Measurements from ENCODE around the gene PLCB1.
"Not testable (repeated sequence)": the region's sequence is repeated elsewhere in the genome, so short reads cannot be mapped to it uniquely, and the experiment has no call there.

Gene PLCB1

DNA sequence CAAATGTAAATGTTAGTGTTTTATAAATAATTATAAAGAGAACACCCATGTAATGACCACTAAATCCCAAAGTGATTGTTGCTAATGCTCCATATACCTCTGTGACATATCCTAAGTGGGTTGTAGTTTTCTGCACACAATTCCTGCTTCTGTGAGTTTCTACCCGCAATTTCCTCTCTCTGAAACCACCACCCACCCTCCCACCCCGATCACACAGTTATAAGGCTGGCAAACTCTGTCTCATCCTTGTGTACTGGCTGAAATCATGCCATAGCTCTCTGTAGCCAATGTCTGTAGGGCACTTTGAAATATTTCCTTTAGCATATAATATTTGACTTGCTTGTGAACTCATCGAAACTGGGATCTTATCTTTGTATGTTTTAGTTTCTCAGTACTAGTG, 236.6 kb downstream of the PLCB1 start:
- DNase-seq (ENCODE audit: low spot score), result no peak

- DNase-seq (ENCODE audit: low spot score), result no peak
Measured at GRCh38 chr20:8369311-8369710, 237.2 kb downstream of the PLCB1 start.

GRCh38 chr20:8370774-8371173, 238.7 kb downstream of the PLCB1 start:
- no peak for DNase-seq (ENCODE audit: low spot score)

- DNase-seq (ENCODE audit: low spot score), result no peak
Measured at GRCh38 chr20:8372824-8373380, 240.8 kb downstream of the PLCB1 start.

- DNase-seq (ENCODE audit: low spot score), result no peak
Measured at GRCh38 chr20:8373579-8373978, 241.5 kb downstream of the PLCB1 start.

DNA sequence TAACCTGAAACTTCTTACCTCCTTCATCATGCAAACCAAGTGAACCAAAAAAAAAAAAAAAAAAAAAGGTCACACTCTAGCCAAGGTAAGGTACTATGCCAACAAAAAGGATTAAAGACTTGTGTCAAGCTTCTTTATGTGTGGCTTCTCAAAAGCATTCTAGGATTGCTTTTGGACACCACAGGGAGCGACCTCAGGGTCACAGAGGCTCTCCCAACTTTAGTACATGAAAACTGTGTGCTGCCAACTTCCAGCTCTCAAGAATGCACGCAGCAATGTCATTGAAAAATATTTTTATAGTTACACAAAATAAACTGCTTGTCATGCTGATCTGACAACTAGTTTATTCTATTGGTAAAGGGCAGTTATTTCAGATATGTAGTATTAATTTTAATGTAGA, 243.8 kb downstream of the PLCB1 start:
- no peak for DNase-seq (ENCODE audit: low spot score)

GRCh38 chr20:8376940-8377339, 244.9 kb downstream of the PLCB1 start:
- DNase-seq (ENCODE audit: low spot score), result no peak

GRCh38 chr20:8379125-8379524, 247.1 kb downstream of the PLCB1 start:
- not testable (repeated sequence) for DNase-seq (ENCODE audit: low spot score)

DNA sequence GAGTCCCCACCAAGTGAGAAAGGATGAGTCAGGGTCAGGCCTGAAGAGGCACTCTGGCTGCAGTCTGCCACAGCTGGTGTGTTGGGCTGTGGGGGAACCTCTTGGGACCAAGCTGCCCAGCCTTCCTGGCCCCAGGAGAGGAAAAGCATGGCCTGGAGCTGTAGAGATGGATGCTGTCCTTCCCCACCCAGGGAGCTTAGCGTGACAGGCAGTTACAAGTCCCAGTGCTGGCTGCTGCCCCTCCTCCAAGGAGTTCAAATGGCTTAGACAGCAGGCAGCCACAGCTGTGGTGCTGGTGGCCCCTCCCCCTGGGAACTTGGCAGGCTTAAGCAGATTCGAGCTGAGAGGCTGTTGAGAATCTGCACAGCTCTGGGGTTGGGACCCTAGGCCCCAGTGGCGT, 253.2 kb downstream of the PLCB1 start:
- DNase-seq (ENCODE audit: low spot score), result no peak

- no peak for DNase-seq (ENCODE audit: low spot score)
Measured at GRCh38 chr20:8386991-8387390, 254.9 kb downstream of the PLCB1 start.

DNA sequence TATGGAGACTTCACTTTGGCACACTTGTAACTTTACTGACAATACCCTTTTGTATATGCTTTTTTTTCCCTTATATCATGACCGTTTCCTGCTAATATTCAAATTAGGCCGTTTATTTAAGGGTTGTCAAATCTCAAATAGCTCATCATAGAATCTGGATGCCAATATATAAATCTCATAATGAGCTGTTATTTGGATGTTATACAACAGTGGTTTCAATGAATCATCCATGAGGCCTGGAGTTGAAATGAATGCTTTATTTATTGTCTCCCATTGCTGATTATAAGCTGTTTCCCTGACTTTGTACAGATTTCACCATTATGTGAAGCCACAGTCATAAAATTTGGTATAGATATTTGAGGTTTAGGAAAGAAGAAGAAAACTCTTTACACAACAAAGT, 256.1 kb downstream of the PLCB1 start:
- no peak for DNase-seq (ENCODE audit: low spot score)

DNA sequence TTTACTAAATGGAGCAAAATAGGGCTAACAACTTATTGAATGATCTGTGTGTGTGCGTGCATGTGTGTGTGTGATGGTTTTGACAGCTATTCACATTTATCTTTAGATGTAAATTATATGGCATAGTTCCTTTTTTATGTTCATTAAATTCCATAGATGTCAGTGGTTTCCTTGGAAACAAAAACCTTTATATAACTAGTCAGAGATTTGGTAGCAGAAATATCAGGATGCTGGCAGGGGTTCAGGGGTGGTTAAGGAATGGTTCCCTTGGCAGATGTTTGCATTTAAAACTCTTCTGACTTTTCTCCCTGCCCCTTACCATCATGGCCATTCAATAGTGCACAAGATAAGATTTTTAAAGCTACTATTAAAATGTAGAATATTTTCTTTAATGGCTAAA, 256.6 kb downstream of the PLCB1 start:
- no peak for DNase-seq (ENCODE audit: low spot score)

GRCh38 chr20:8389381-8390036, 257.4 kb downstream of the PLCB1 start:
- DNase-seq (ENCODE audit: low spot score), result no peak

DNA sequence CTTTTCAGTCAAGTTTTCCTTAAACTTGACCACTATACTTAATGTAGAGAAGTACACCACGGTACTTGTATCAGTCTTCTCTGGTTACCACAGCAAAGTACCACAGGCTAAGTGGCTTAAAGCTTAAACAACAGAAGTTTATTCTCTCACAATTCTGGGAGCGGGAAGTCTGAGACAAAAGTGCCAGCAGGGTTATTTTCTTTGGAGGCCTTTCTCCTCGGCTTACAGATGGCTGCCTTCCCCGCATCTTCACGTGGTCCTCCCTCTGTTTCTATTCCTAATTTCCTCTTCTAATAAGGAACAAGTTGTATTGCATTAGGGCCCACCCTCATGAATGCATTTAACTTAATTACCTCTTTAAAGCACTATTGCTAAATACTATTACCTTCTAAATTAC, 258.0 kb downstream of the PLCB1 start:
- no peak for DNase-seq (ENCODE audit: low spot score)

GRCh38 chr20:8390500-8390899, 258.4 kb downstream of the PLCB1 start:
- no peak for DNase-seq (ENCODE audit: low spot score)

GRCh38 chr20:8393381-8393780, 261.3 kb downstream of the PLCB1 start:
- no peak for DNase-seq (ENCODE audit: low spot score)

- no peak for DNase-seq (ENCODE audit: low spot score)
Measured at GRCh38 chr20:8394308-8394945, 262.4 kb downstream of the PLCB1 start.

DNA sequence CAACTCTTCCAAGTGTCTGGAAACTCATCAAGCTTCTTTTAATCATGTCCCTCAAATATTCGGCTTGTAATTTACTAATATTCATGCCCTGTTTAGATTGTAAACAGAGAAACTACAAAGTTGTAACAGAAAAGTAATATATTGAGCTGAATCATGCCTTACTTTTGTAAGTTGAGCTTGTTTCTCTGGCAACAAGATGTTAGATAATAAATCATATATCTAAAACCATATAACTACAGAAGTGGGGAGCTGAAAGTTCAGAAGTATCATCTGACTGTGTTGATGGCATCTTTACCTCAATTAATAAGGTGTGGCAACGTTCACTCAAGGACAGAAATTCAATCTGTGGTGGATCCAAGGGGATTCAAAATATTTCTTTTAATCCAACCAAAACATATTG, 263.9 kb downstream of the PLCB1 start:
- DNase-seq (ENCODE audit: low spot score), result no peak

GRCh38 chr20:8398263-8399051, 266.4 kb downstream of the PLCB1 start:
- DNase-seq (ENCODE audit: low spot score), result no peak

GRCh38 chr20:8399947-8400346, 267.9 kb downstream of the PLCB1 start:
- no peak for DNase-seq (ENCODE audit: low spot score)

GRCh38 chr20:8400486-8400885, 268.4 kb downstream of the PLCB1 start:
- DNase-seq (ENCODE audit: low spot score), result no peak

- no peak for DNase-seq (ENCODE audit: low spot score)
Measured at GRCh38 chr20:8401556-8401955, 269.5 kb downstream of the PLCB1 start.

GRCh38 chr20:8402798-8403197, 270.7 kb downstream of the PLCB1 start:
- DNase-seq (ENCODE audit: low spot score), result no peak

All from left forelimb (tissue), 1 donor.